Esophagus muscularis mucosa (tissue), 4 donors: ENCODE data around the gene EGFL8. TPM values are rescaled to one million over a fixed set of nuclear protein-coding genes. Genes with fewer than 3 reads are reported as not detected.
"Not testable (repeated sequence)": the region's sequence is repeated elsewhere in the genome, so short reads cannot be mapped to it uniquely, and the experiment has no call there.

ENCODE experiments used
- DNase-seq: peaks from one replicate; pipeline ENCODE4 v3.0.0-alpha.2; 2017; ENCODE audit errors: extremely low spot score
- H3K27ac ChIP-seq, 4 donors: fragments of 200-600 bp; sonication (generic); replicated peaks in 1 of 4; 1 replicate in 3 of 4; 2 replicates in 1 of 4; pipeline ENCODE4 v1.5.1; 2016 to 2019; ENCODE audit warnings: mild to moderate bottlenecking in 1 of 4
- H3K27me3 ChIP-seq, 4 donors: fragments of 200-600 bp; sonication (generic); one replicate each; pipeline versions ENCODE4 v1.5.1 to v1.6.0; 2016 to 2019
- H3K36me3 ChIP-seq, 4 donors: fragments of 200-600 bp; sonication (generic); one replicate each; pipeline ENCODE4 v1.5.1; 2016 to 2019
- H3K4me1 ChIP-seq, 4 donors: fragments of 200-600 bp; sonication (generic); one replicate each; pipeline ENCODE4 v1.5.1; 2016 to 2019
- H3K4me3 ChIP-seq, 4 donors: fragments of 200-600 bp; sonication (generic); 1 replicate in 2 of 4; 2 replicates in 2 of 4; pipeline ENCODE4 v1.5.1; 2016 to 2019; ENCODE audit warnings: mild to moderate bottlenecking in 4 of 4, moderate library complexity in 1 of 4
- H3K9me3 ChIP-seq, 4 donors: fragments of 200-600 bp; sonication (generic); 1 replicate in 3 of 4; 2 replicates in 1 of 4; pipeline ENCODE4 v1.5.1; 2016 to 2019
- CTCF ChIP-seq, 3 experiments: fragments of 200-600 bp in 2 of 3; fragments of 450-650 bp in 1 of 3; sonication (generic) in 2 of 3; IDR thresholded peaks; one replicate each; pipeline ENCODE4 v1.5.1; 2017 to 2019; ENCODE audit warnings: antibody characterized with exemption in 3 of 3, mild to moderate bottlenecking in 2 of 3, moderate library complexity in 1 of 3
- EP300 ChIP-seq: sonication (generic); formaldehyde crosslinking; IDR thresholded peaks from one replicate; pipeline ENCODE4 v1.6.1; 2017; ENCODE audit warnings: antibody characterized with exemption
- POLR2A ChIP-seq: fragments of 450-650 bp; IDR thresholded peaks from one replicate; pipeline ENCODE4 v1.6.1; 2017; ENCODE audit warnings: antibody characterized with exemption, moderate library complexity, mild to moderate bottlenecking, low read depth
- POLR2AphosphoS5 ChIP-seq, 2 donors: sonication (generic); formaldehyde crosslinking; IDR thresholded peaks; one replicate each; pipeline ENCODE4 v1.6.1; 2017; ENCODE audit warnings: antibody characterized with exemption in 2 of 2
- WGBS: methylation state at CpG from one replicate; pipeline ENCODE4 v1.1.5; 2018; 5-methylcytosine and 5-hydroxymethylcytosine counted together
- intact Hi-C: fragments of 100-400 bp; cut with DNase I; formaldehyde crosslinking; loops from one replicate; pipeline ENCODE4 v1.15.1; 2023
- total RNA-seq, 4 donors: library from RNA; depleted of rRNA; stranded (reverse); fragments of >200 nt; gene quantifications; one replicate each; pipeline versions ENCODE4 v1.1.0 to v1.2.1, GENCODE V29; 2016

The EGFL8 gene
- total RNA-seq, 4 donors from 2014 or later = 8.1 to 20.7 (median 13.9) TPM

- Histone ChIP-seq H3K27me3 (no peaks in the 10 kb centered on the region), H3K27ac (no peak overlapping the region), H3K4me3 (no peak overlapping the region), H3K9me3 (no peaks in the 10 kb centered on the region), H3K36me3 (no peaks in the 10 kb centered on the region), H3K4me1 (no peaks in the 10 kb centered on the region)
- DNase-seq = no peak
- intact Hi-C loops = no loop called here
- TF ChIP-seq POLR2A = no peak
- no peak for TF ChIP-seq POLR2AphosphoS5 (IDR thresholded peaks at IDR 0.05)
- TF ChIP-seq CTCF (IDR thresholded peaks at IDR 0.05) = no peak
- TF ChIP-seq EP300 = no peak
- WGBS = 54% methylated on average over 5 of the region's 5 CpGs
These were observed 23.9 kb upstream of the EGFL8 start for GRCh38 chr6:32140420-32141046.

DNA sequence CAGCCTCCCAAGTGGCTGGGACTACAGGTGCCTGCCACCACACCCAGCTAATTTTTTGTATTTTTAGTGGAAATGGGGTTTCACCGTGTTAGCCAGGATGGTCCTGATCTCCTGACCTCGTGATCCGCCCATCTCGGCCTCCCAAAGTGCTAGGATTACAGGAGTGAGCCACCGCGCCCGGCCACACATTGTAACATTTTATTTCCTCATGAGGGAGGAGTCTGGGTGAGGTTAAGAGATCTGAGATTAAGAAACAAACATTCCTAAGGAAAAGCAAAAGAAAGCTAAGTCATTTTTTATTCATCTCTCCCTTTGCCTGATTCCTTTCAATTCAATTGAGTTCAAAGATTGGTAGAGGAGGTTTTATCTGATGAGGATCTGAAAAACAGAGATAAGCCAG lies 20.2 kb upstream of the EGFL8 start:
- 87% methylated on average over 7 of the region's 7 CpGs for WGBS
- not testable (repeated sequence) for H3K27ac ChIP-seq, DNase-seq

DNA sequence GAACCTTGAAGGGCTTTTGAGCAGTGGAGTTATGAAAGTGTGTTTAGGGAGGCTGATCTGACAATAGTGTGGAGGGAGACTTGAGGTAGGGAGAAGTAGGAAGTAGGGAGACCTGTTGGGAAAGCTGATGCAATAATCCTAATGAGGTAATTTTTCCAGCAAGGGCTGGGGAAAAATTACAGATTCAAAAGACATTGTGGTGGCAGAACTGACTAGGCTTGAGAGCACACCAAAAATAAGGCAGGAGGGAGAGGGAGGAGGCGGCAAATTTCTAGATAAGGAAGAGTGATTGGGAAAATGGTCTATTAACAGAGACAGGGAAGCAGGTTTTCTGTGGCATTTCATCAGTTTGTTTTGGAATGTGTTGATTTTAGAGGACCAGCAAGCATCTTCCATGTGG lies 18.1 kb upstream of the EGFL8 start:
- Histone ChIP-seq H3K9me3 (no peaks in the 10 kb centered on the region), H3K4me3 (no peak overlapping the region), H3K4me1 (peaks cover 12 to 20% (median 17%) of the 10 kb centered on the region in 4 donors), H3K36me3 (peaks cover 0 to 17% (median 6%) of the 10 kb centered on the region in 4 donors), H3K27ac (no peak overlapping the region), H3K27me3 (no peaks in the 10 kb centered on the region)
- WGBS = 93% methylated on average over 1 of the region's 1 CpG
- no peak for TF ChIP-seq CTCF (IDR thresholded peaks at IDR 0.05)
- no peak for TF ChIP-seq POLR2AphosphoS5 (IDR thresholded peaks at IDR 0.05)
- TF ChIP-seq EP300 = no peak
- no peak for TF ChIP-seq POLR2A
- intact Hi-C loops = no loop called here
- no peak for DNase-seq

More for the DNA sequence above, 20.2 kb upstream of the EGFL8 start:
- H3K9me3 ChIP-seq, H3K27me3 ChIP-seq, H3K4me3 ChIP-seq, H3K4me1 ChIP-seq, intact Hi-C loops: not testable (repeated sequence)
- H3K36me3 ChIP-seq = peaks cover 0 to 13% (median 5%) of the 10 kb centered on the region in 4 donors

GRCh38 chr6:32146687-32147086 lies 17.7 kb upstream of the EGFL8 start:
- intact Hi-C loops = no loop called here
- 56% methylated on average over 4 of the region's 4 CpGs for WGBS
- H3K27ac ChIP-seq = no peak overlapping the region
- no peak overlapping the region for H3K4me3 ChIP-seq
- no peaks in the 10 kb centered on the region for H3K9me3 ChIP-seq
- no peaks in the 10 kb centered on the region for H3K27me3 ChIP-seq
- TF ChIP-seq POLR2A (no peak), CTCF (IDR thresholded peaks at IDR 0.05) (no peak), EP300 (no peak), POLR2AphosphoS5 (IDR thresholded peaks at IDR 0.05) (no peak)
- H3K4me1 ChIP-seq = peaks cover 12 to 24% (median 21%) of the 10 kb centered on the region in 4 donors
- DNase-seq = no peak
- peaks cover 0 to 17% (median 6%) of the 10 kb centered on the region in 4 donors for H3K36me3 ChIP-seq

DNA sequence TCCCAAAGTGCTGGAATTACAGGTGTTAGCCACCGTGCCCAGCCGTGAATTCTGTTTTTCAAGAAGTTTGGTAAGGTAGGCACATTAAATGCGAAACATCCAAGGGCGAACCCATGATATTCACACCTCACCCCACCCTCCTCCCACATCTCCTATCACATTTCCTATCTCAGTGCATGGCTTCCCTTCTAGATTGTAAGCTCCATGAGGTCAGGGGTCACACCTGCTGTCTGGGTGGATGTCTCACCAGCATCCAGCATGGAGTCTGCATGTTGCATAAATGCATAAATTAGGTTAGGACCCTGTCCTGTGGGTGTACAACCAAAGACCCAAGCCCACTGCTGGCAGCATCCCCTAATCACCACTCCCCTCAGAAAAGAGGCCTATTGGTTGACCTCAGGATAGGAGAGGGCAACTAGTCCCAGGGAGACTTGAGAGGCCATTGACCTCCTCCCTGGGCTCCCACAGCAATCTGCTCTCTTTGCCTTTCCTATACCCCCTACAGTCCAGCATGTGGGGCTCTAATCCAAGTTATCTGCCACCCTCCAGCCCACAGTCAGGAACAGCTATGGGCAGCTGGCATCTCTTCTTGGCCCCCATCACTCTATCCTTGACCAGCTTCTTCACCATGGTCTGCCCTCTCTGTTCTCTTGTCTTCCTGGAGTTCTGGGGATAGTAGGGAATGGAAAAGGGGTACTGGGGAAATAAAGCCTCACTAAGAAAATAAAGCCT lies 16.8 kb upstream of the EGFL8 start:
- H3K4me3 ChIP-seq = no peak overlapping the region
- H3K27me3 ChIP-seq = no peaks in the 10 kb centered on the region
- H3K27ac ChIP-seq = no peak overlapping the region
- intact Hi-C loops = no loop called here
- peaks cover 0 to 17% (median 6%) of the 10 kb centered on the region in 4 donors for H3K36me3 ChIP-seq
- no peaks in the 10 kb centered on the region for H3K9me3 ChIP-seq
- WGBS = 92% methylated on average over 4 of the region's 4 CpGs
- DNase-seq = no peak
- TF ChIP-seq POLR2A (no peak), CTCF (IDR thresholded peaks at IDR 0.05) (no peak), EP300 (no peak), POLR2AphosphoS5 (IDR thresholded peaks at IDR 0.05) (no peak)
- H3K4me1 ChIP-seq = peaks cover 19 to 31% (median 29%) of the 10 kb centered on the region in 4 donors
